PC-9 (cell line): ENCODE measurements around the gene PRM3. TPM values are rescaled to one million over a fixed set of nuclear protein-coding genes. Genes with fewer than 3 reads are reported as not detected.

Experiments used
- BruUV-seq: library from RNA; stranded (reverse); fragments of 400-500 nt; replicated peaks from 2 replicates; lab custom pipeline; 2021; lab: Mats Ljungman, UMichigan
- CTCF ChIA-PET: fragments of 300-600 bp; sonication (Branson Sonifier 250); formaldehyde crosslinking; loops from one replicate; lab custom pipeline; 2022; ENCODE audit warnings: antibody characterized with exemption; lab: Charles Lee
- POLR2A ChIA-PET: fragments of 300-600 bp; sonication (Branson Sonifier 250); formaldehyde crosslinking; loops from one replicate; lab custom pipeline; 2022; ENCODE audit warnings: antibody characterized with exemption; ENCODE audit not compliant: unreplicated experiment; lab: Charles Lee
- DNase-seq, 2 experiments: peaks; one replicate each; pipeline versions ENCODE4 v3.0.0 to v3.0.0-alpha.2; 2015 to 2022; ENCODE audit warnings: mixed read lengths in 1 of 2
- H2AFZ ChIP-seq: fragments of 200-600 bp; sonication (generic); 2 replicates; pipeline ENCODE4 v1.8.1; 2017; ENCODE audit warnings: antibody characterized with exemption
- H3F3A ChIP-seq: fragments of 200-600 bp; sonication (generic); 2 replicates; pipeline ENCODE4 v1.8.1; 2017; ENCODE audit warnings: antibody characterized with exemption, mild to moderate bottlenecking, low read depth; ENCODE audit not compliant: insufficient read depth
- H3K27ac ChIP-seq: fragments of 200-600 bp; sonication (generic); 2 replicates; pipeline ENCODE4 v1.6.1; 2016; ENCODE audit warnings: mixed run types
- H3K27me3 ChIP-seq: fragments of 200-600 bp; sonication (generic); 2 replicates; pipeline ENCODE4 v1.6.1; 2016; ENCODE audit warnings: low read depth, mixed run types; ENCODE audit not compliant: insufficient read depth
- H3K36me3 ChIP-seq: fragments of 200-600 bp; sonication (generic); 2 replicates; pipeline ENCODE4 v1.6.1; 2016; ENCODE audit warnings: low read depth, mixed run types
- H3K4me1 ChIP-seq: fragments of 200-600 bp; sonication (generic); replicated peaks from 2 replicates; pipeline ENCODE4 v1.6.1; 2016; ENCODE audit warnings: mixed run types; ENCODE audit not compliant: insufficient read depth
- H3K4me2 ChIP-seq: fragments of 200-600 bp; sonication (generic); 2 replicates; pipeline ENCODE4 v1.6.1; 2017; ENCODE audit warnings: mixed run types
- H3K4me3 ChIP-seq: fragments of 200-600 bp; sonication (generic); 2 replicates; pipeline ENCODE4 v1.6.1; 2016; ENCODE audit warnings: mixed run types
- H3K79me2 ChIP-seq: fragments of 200-600 bp; sonication (generic); 2 replicates; pipeline ENCODE4 v1.6.1; 2017; ENCODE audit warnings: low read depth, mixed run types
- H3K9me2 ChIP-seq: fragments of 200-600 bp; sonication (generic); 2 replicates; pipeline ENCODE4 v1.8.1; 2017; ENCODE audit warnings: mild to moderate bottlenecking; ENCODE audit not compliant: insufficient read depth
- H3K9me3 ChIP-seq: fragments of 200-600 bp; sonication (generic); 2 replicates; pipeline ENCODE4 v1.8.1; 2016; ENCODE audit warnings: low read depth; ENCODE audit not compliant: insufficient read depth
- H4K20me1 ChIP-seq: fragments of 200-600 bp; sonication (generic); 2 replicates; pipeline ENCODE4 v1.8.1; 2017; ENCODE audit not compliant: insufficient read depth
- EZH2 ChIP-seq: fragments of 200-600 bp; sonication (generic); IDR thresholded peaks from 2 replicates; pipeline ENCODE4 v1.8.0; 2017; ENCODE audit warnings: antibody characterized with exemption, low read depth
- intact Hi-C: fragments of 100-400 bp; cut with micrococcal nuclease; formaldehyde crosslinking; loops from one replicate; pipeline ENCODE4 v1.10.0; 2022; ENCODE audit not compliant: unreplicated experiment
- microRNA-seq: library from miRNA; unstranded; fragments of <30 nt; microRNA quantifications from one replicate; pipeline ENCODE4 v1.2.0, GENCODE V29; 2021; ENCODE audit warnings: borderline number of aligned reads, borderline replicate concordance
- total RNA-seq: library from RNA; stranded (reverse); gene quantifications from 2 replicates; pipeline ENCODE4 v1.2.3, GENCODE V29; 2021
- TF ChIP-seq, protein P1 (sequence below): fragments of 200-600 bp; sonication (generic); conservative IDR thresholded peaks from 2 replicates; pipeline ENCODE4 v1.6.1; 2017; ENCODE audit warnings: mixed run types, antibody characterized with exemption, mild to moderate bottlenecking, moderate library complexity

The PRM3 gene
- total RNA-seq, 1 experiment from 2014 or later, result not detected

GRCh38 chr16:11224096-11224893 is 49.1 kb downstream of the PRM3 start:
- Histone ChIP-seq H3K27ac (no peak overlapping the region), H3K27me3 (no peaks in the 10 kb centered on the region), H3K4me1 (no peaks in the 10 kb centered on the region), H3K79me2 (no peaks in the 10 kb centered on the region), H3K9me3 (no peaks in the 10 kb centered on the region), H3K9me2 (no peaks in the 10 kb centered on the region), H3K36me3 (no peaks in the 10 kb centered on the region), H3K4me3 (no peak overlapping the region), H4K20me1 (no peaks in the 10 kb centered on the region), H3K4me2 (no peak overlapping the region), H3F3A (no peaks in the 10 kb centered on the region), H2AFZ (no peak overlapping the region)
- BruUV-seq, result no TSS peak
- ChIA-PET POLR2A (no interaction called here), CTCF (no interaction called here)
- intact Hi-C loops, result no loop called here
- TF ChIP-seq, protein P1, sequence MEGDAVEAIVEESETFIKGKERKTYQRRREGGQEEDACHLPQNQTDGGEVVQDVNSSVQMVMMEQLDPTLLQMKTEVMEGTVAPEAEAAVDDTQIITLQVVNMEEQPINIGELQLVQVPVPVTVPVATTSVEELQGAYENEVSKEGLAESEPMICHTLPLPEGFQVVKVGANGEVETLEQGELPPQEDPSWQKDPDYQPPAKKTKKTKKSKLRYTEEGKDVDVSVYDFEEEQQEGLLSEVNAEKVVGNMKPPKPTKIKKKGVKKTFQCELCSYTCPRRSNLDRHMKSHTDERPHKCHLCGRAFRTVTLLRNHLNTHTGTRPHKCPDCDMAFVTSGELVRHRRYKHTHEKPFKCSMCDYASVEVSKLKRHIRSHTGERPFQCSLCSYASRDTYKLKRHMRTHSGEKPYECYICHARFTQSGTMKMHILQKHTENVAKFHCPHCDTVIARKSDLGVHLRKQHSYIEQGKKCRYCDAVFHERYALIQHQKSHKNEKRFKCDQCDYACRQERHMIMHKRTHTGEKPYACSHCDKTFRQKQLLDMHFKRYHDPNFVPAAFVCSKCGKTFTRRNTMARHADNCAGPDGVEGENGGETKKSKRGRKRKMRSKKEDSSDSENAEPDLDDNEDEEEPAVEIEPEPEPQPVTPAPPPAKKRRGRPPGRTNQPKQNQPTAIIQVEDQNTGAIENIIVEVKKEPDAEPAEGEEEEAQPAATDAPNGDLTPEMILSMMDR, result no peak
- no peak for TF ChIP-seq EZH2
- no peak for DNase-seq

Small RNA genes within 50 kb of the gene (microRNA-seq; reads per million reads assigned to microRNA genes)
- gene MIR548H2, result not detected

Other genes starting within 250 kb of the PRM3 start
- gene SOCS1, start 17.4 kb downstream of the PRM3 start, total RNA-seq, result 4.6 and 6.7 TPM in 2 replicates
- not detected in 2 replicates for gene TNP2, start 4.3 kb downstream of the PRM3 start, total RNA-seq
- not detected in 2 replicates for gene PRM2, start 2.9 kb upstream of the PRM3 start, total RNA-seq
- not detected in 2 replicates for gene PRM1, start 7.7 kb upstream of the PRM3 start, total RNA-seq
- 29.0 and 38.0 TPM in 2 replicates for gene RMI2, start 71.8 kb upstream of the PRM3 start, total RNA-seq